SU-DHL-6 (cell line): Measurements from ENCODE around the gene RGS17.

Source experiments
- H2AFZ ChIP-seq: fragments of 200-600 bp; sonication (generic); 2 replicates; pipeline ENCODE4 v1.6.1; 2014; ENCODE audit warnings: low read depth, mild to moderate bottlenecking, moderate library complexity, mixed read lengths, antibody characterized with exemption, low read length; ENCODE audit not compliant: severe bottlenecking
- H3F3A ChIP-seq: fragments of 200-600 bp; shearing (Covaris generic); 2 replicates; pipeline ENCODE4 v1.6.0; 2016; ENCODE audit warnings: antibody characterized with exemption, mild to moderate bottlenecking; ENCODE audit not compliant: insufficient read depth
- H3K27ac ChIP-seq: fragments of 200-600 bp; sonication (generic); 2 replicates; pipeline ENCODE4 v1.5.1; 2016; ENCODE audit warnings: low read depth, mild to moderate bottlenecking, low read length, moderate library complexity, mixed read lengths
- H3K27me3 ChIP-seq: fragments of 200-600 bp; sonication (generic), shearing (Covaris generic); 2 replicates; pipeline ENCODE4 v1.6.0; 2014; ENCODE audit warnings: mild to moderate bottlenecking, low read length
- H3K36me3 ChIP-seq: fragments of 200-600 bp; sonication (generic); 2 replicates; pipeline ENCODE4 v1.6.1; 2014; ENCODE audit warnings: mild to moderate bottlenecking, low read length, mixed read lengths
- H3K4me2 ChIP-seq: fragments of 300-600, 200-600 bp; shearing (Covaris generic), sonication (generic); 2 replicates; pipeline ENCODE4 v1.6.0; 2014; ENCODE audit warnings: low read length, low read depth, mild to moderate bottlenecking; ENCODE audit not compliant: poor library complexity, severe bottlenecking
- H3K4me3 ChIP-seq: fragments of 200-600 bp; sonication (generic); 2 replicates; pipeline ENCODE4 v1.5.1; 2014; ENCODE audit warnings: antibody characterized with exemption, low read length, mild to moderate bottlenecking, mixed read lengths; ENCODE audit not compliant: insufficient read depth, poor library complexity, severe bottlenecking
- H3K79me2 ChIP-seq: fragments of 200-600 bp; sonication (generic); 2 replicates; pipeline ENCODE4 v1.6.1; 2014; ENCODE audit warnings: mild to moderate bottlenecking, low read length, moderate library complexity; ENCODE audit not compliant: insufficient read depth
- H3K9ac ChIP-seq: fragments of 200-600 bp; sonication (generic); 2 replicates; pipeline ENCODE4 v1.7.0; 2014; ENCODE audit warnings: mild to moderate bottlenecking, low read length
- H3K9me2 ChIP-seq: fragments of 200-600 bp; sonication (generic); replicated peaks from 2 replicates; pipeline ENCODE4 v1.6.1; 2014; ENCODE audit warnings: low read length; ENCODE audit not compliant: insufficient read depth
- H3K9me3 ChIP-seq: fragments of 200-600 bp; sonication (generic); 2 replicates; pipeline ENCODE4 v1.6.1; 2014; ENCODE audit warnings: low read length, mixed read lengths; ENCODE audit not compliant: insufficient read depth
- H4K20me1 ChIP-seq: fragments of 200-600 bp; sonication (generic); 2 replicates; pipeline ENCODE4 v1.6.1; 2014; ENCODE audit warnings: low read depth, mild to moderate bottlenecking, antibody characterized with exemption, low read length, moderate library complexity, mixed read lengths
- CTCF ChIP-seq: fragments of 200-600 bp; sonication (generic); IDR thresholded peaks from one replicate; pipeline ENCODE4 v1.5.1; 2017; ENCODE audit warnings: antibody characterized with exemption, mild to moderate bottlenecking, low read length, moderate library complexity; ENCODE audit not compliant: insufficient read depth, poor library complexity, severe bottlenecking
- EZH2phosphoT487 ChIP-seq: fragments of 200-600 bp; sonication (generic), shearing (Covaris generic); conservative IDR thresholded peaks from 2 replicates; pipeline ENCODE4 v1.6.1; 2018; ENCODE audit warnings: mild to moderate bottlenecking, antibody characterized with exemption, low read length, moderate library complexity, mixed read lengths

Gene RGS17

GRCh38 chr6:153063936-153064335 lies 67.1 kb downstream of the RGS17 start:
- Histone ChIP-seq H2AFZ (no peak overlapping the region), H3K4me3 (no peak overlapping the region), H3K9me2 (no peaks in the 10 kb centered on the region), H3K27ac (no peak overlapping the region), H3K79me2 (no peaks in the 10 kb centered on the region), H3F3A (no peaks in the 10 kb centered on the region), H3K27me3 (no peaks in the 10 kb centered on the region), H4K20me1 (no peaks in the 10 kb centered on the region), H3K36me3 (no peaks in the 10 kb centered on the region), H3K4me2 (no peak overlapping the region), H3K9ac (no peak overlapping the region), H3K9me3 (no peaks in the 10 kb centered on the region)
- no peak for TF ChIP-seq EZH2phosphoT487
- no peak for TF ChIP-seq CTCF

GRCh38 chr6:153062516-153062915 lies 68.6 kb downstream of the RGS17 start:
- TF ChIP-seq EZH2phosphoT487 (no peak), CTCF (no peak)
- Histone ChIP-seq H3K4me2 (no peak overlapping the region), H4K20me1 (no peaks in the 10 kb centered on the region), H3K27me3 (no peaks in the 10 kb centered on the region), H3K9me2 (no peaks in the 10 kb centered on the region), H3K9ac (no peak overlapping the region), H3F3A (no peaks in the 10 kb centered on the region), H3K79me2 (no peaks in the 10 kb centered on the region), H3K4me3 (no peak overlapping the region), H3K36me3 (no peaks in the 10 kb centered on the region), H2AFZ (no peak overlapping the region), H3K27ac (no peak overlapping the region), H3K9me3 (no peaks in the 10 kb centered on the region)

GRCh38 chr6:153059757-153060156 lies 71.3 kb downstream of the RGS17 start:
- TF ChIP-seq EZH2phosphoT487 (no peak), CTCF (no peak)
- Histone ChIP-seq H3K4me3 (no peak overlapping the region), H3K9ac (no peak overlapping the region), H4K20me1 (no peaks in the 10 kb centered on the region), H2AFZ (no peak overlapping the region), H3K4me2 (no peak overlapping the region), H3F3A (no peaks in the 10 kb centered on the region), H3K27ac (no peak overlapping the region), H3K9me3 (no peaks in the 10 kb centered on the region), H3K9me2 (no peaks in the 10 kb centered on the region), H3K36me3 (no peaks in the 10 kb centered on the region), H3K27me3 (no peaks in the 10 kb centered on the region), H3K79me2 (no peaks in the 10 kb centered on the region)

- Histone ChIP-seq H4K20me1 (no peaks in the 10 kb centered on the region), H3F3A (no peaks in the 10 kb centered on the region), H3K9me2 (no peaks in the 10 kb centered on the region), H3K9ac (no peak overlapping the region), H3K79me2 (no peaks in the 10 kb centered on the region), H3K36me3 (no peaks in the 10 kb centered on the region), H2AFZ (no peak overlapping the region), H3K4me2 (no peak overlapping the region), H3K4me3 (no peak overlapping the region), H3K9me3 (no peaks in the 10 kb centered on the region), H3K27ac (no peak overlapping the region), H3K27me3 (no peaks in the 10 kb centered on the region)
- TF ChIP-seq CTCF (no peak), EZH2phosphoT487 (no peak)
Measured at GRCh38 chr6:153059311-153059710, 71.8 kb downstream of the RGS17 start.
